SK-N-SH treated with all-trans-retinoic acid at 6 μM for 48 hours (cell line): Measurements from ENCODE around the gene RB1.
A peak's percentile ranks its signal among the peaks of the same experiment; 100 is the strongest.

ENCODE experiments used
- ATAC-seq: fragments of 200-7000 bp; cut with Tn5 transposase; 3 replicates; pipeline ENCODE4 v1.9.1; 2020; ENCODE audit warnings: mild to moderate bottlenecking, moderate library complexity
- ARNTL ChIP-seq: fragments of 450-650 bp; formaldehyde crosslinking; IDR thresholded peaks from 2 replicates; pipeline ENCODE4 v1.5.0; 2020; ENCODE audit warnings: low read depth, mild to moderate bottlenecking, moderate library complexity, borderline replicate concordance
- BACH2 ChIP-seq: fragments of 250-450 bp; sonication (Bioruptor Pico); IDR thresholded peaks from 2 replicates; pipeline ENCODE4 v1.9.0; 2021; ENCODE audit warnings: mild to moderate bottlenecking, borderline replicate concordance
- CREB5 ChIP-seq: fragments of 250-450 bp; sonication (Bioruptor Pico); IDR thresholded peaks from 2 replicates; pipeline ENCODE4 v1.5.1; 2020; ENCODE audit warnings: low read depth, mild to moderate bottlenecking, moderate library complexity
- CSDC2 ChIP-seq: fragments of 250-450 bp; sonication (Bioruptor Pico); IDR thresholded peaks from 2 replicates; pipeline ENCODE4 v1.5.0; 2020; ENCODE audit warnings: mild to moderate bottlenecking, moderate library complexity
- CSRNP3 ChIP-seq: fragments of 250-450 bp; sonication (Bioruptor Pico); IDR thresholded peaks from 2 replicates; pipeline ENCODE4 v1.5.1; 2021; ENCODE audit warnings: mild to moderate bottlenecking, moderate library complexity
- ESRRG ChIP-seq: fragments of 250-450 bp; sonication (Bioruptor Pico); IDR thresholded peaks from 2 replicates; pipeline ENCODE4 v1.6.1; 2021; ENCODE audit warnings: mild to moderate bottlenecking
- ISL1 ChIP-seq: fragments of 250-450 bp; sonication (Bioruptor Pico); IDR thresholded peaks from 2 replicates; pipeline ENCODE4 v2.1.2; 2022; ENCODE audit warnings: mild to moderate bottlenecking, moderate library complexity
- OSR1 ChIP-seq: fragments of 250-450 bp; sonication (Bioruptor Pico); IDR thresholded peaks from 2 replicates; pipeline ENCODE4 v1.8.0; 2022; ENCODE audit warnings: moderate library complexity, mild to moderate bottlenecking, inconsistent platforms
- PATZ1 ChIP-seq: fragments of 250-450 bp; sonication (Bioruptor Pico); IDR thresholded peaks from 2 replicates; pipeline ENCODE4 v1.8.0; 2020; ENCODE audit warnings: mild to moderate bottlenecking, moderate library complexity, borderline replicate concordance
- POU6F1 ChIP-seq: fragments of 250-450 bp; sonication (Bioruptor Pico); IDR thresholded peaks from 2 replicates; pipeline ENCODE4 v1.8.0; 2021; ENCODE audit warnings: low read depth, mild to moderate bottlenecking, moderate library complexity, borderline replicate concordance
- PPARA ChIP-seq: fragments of 250-450 bp; sonication (Bioruptor Pico); IDR thresholded peaks from 2 replicates; pipeline ENCODE4 v1.5.0; 2020; ENCODE audit warnings: mild to moderate bottlenecking, borderline replicate concordance
- RARB ChIP-seq: fragments of 250-450 bp; sonication (Bioruptor Pico); IDR thresholded peaks from 2 replicates; pipeline ENCODE4 v1.8.0; 2021; ENCODE audit warnings: mild to moderate bottlenecking, moderate library complexity
- TOX ChIP-seq: fragments of 250-450 bp; sonication (Bioruptor Pico); IDR thresholded peaks from 2 replicates; pipeline ENCODE4 v1.8.0; 2021; ENCODE audit warnings: mild to moderate bottlenecking, moderate library complexity, borderline replicate concordance
- TSHZ2 ChIP-seq: fragments of 250-450 bp; sonication (Bioruptor Pico); IDR thresholded peaks from 2 replicates; pipeline ENCODE4 v1.5.0; 2020; ENCODE audit warnings: mild to moderate bottlenecking, moderate library complexity
- ZC3H10 ChIP-seq: fragments of 250-450 bp; sonication (Bioruptor Pico); IDR thresholded peaks from 2 replicates; pipeline ENCODE4 v1.5.1; 2021; ENCODE audit warnings: mild to moderate bottlenecking, moderate library complexity
- ZFP3 ChIP-seq: fragments of 250-450 bp; sonication (Bioruptor Pico); IDR thresholded peaks from 2 replicates; pipeline ENCODE4 v1.5.0; 2020; ENCODE audit warnings: mild to moderate bottlenecking, moderate library complexity
- ZNF565 ChIP-seq: fragments of 450-650 bp; formaldehyde crosslinking; conservative IDR thresholded peaks from 2 replicates; pipeline ENCODE4 v1.5.0; 2020; ENCODE audit warnings: low read depth, mild to moderate bottlenecking, moderate library complexity
- ZNF70 ChIP-seq: fragments of 450-650 bp; formaldehyde crosslinking; IDR thresholded peaks from 2 replicates; pipeline ENCODE4 v1.5.0; 2020; ENCODE audit warnings: mild to moderate bottlenecking, moderate library complexity
- ZNF8 ChIP-seq: fragments of 450-650 bp; formaldehyde crosslinking; IDR thresholded peaks from 2 replicates; pipeline ENCODE4 v1.5.0; 2020; ENCODE audit warnings: mild to moderate bottlenecking, moderate library complexity

RB1 gene

DNA sequence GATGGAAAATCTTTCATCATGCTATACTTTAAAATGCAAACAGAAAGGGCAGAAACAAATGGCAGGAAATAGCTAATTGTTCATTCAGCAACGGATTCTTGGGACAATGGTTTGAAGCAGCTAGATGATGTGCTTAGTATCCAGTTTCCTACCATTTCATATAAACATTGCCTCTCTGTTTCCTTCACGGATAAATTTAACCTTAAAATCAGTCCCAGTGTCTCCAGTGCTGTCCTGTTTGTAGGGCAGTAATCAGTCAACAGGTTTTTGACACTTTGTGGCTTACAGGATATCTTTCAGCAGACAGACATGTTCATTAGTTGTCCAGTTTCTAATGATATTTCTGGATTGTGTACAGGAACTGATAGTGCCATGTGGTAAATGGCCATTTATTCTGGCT is 24.7 kb upstream of the RB1 start:
- ATAC-seq, result no peak
- TF ChIP-seq PPARA (CRISPR knock-in tag) (no peak), ZC3H10 (CRISPR knock-in tag) (no peak), BACH2 (CRISPR knock-in tag) (no peak), CSDC2 (CRISPR knock-in tag) (no peak), ZNF565 (CRISPR knock-in tag) (no peak), ARNTL (CRISPR knock-in tag) (no peak), TOX (no peak), TSHZ2 (CRISPR knock-in tag) (no peak), CREB5 (CRISPR knock-in tag) (no peak), POU6F1 (CRISPR knock-in tag) (no peak), RARB (no peak), ISL1 (CRISPR knock-in tag) (no peak), ESRRG (CRISPR knock-in tag) (no peak), OSR1 (CRISPR knock-in tag) (no peak), ZNF8 (CRISPR knock-in tag) (no peak), ZNF70 (CRISPR knock-in tag) (no peak), CSRNP3 (no peak), PATZ1 (CRISPR knock-in tag) (no peak), ZFP3 (CRISPR knock-in tag) (no peak)
- TF ChIP-seq, all 23 proteins: peak for 0

GRCh38 chr13:48281556-48281955 is 22.0 kb upstream of the RB1 start:
- ATAC-seq, result no peak
- no peak for TF ChIP-seq TSHZ2 (CRISPR knock-in tag)
- TF ChIP-seq ISL1 (CRISPR knock-in tag), result peak; percentile 19
- TF ChIP-seq, all 23 proteins: peak for 1
